Stimulated activated CD4-positive, alpha-beta T cell treated with anti-CD3 and anti-CD28 coated beads, Interleukin-12 subunit alpha, Interleukin-12 subunit beta, amount 100 ng/mL, for 48 hours (primary cell): Measurements from ENCODE around the gene CACNA2D3.

ENCODE experiments used
- DNase-seq, 3 donors: peaks; one replicate each; pipeline ENCODE4 v3.0.0-alpha.2; 2020; ENCODE audit warnings: low read depth in 2 of 3, low spot score in 1 of 3

CACNA2D3 gene

DNA sequence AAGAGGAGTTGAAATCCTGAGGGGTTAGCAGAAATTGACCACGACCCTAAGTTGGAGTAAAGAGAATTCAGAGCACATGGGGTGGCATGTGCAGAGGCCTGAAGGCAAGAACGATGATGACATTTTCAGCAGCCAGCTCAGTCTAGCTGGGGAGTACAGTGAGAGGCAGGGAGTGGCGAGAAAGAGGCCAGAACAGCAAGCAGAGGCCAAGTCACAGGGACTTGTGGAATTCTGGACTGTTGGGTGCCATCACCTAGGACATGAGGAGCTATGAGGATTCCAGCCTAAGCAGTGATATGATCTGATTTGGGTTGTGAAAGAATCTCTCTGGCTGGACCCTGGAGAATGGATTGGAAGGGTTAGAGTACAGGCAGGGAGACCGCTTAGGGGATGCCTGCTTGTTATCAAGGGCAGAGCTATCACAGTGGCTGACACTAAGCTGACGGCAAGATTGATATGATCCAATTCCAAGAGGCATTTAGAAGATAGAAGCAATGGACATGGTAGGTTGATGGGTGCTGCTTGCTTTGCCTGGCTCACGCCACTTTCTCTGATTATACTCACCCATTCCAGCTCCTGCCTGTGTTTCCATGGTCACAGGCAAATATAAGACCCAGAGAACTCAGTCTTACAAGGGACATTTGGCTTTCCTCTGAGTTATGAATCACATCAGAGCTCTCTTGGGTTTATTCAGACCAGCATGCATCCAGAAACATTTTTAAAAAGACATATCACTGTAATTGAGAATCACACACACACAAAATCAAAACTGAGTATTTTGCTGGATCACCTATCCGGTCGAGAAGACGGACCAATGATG, 739.1 kb downstream of the CACNA2D3 start:
- no peak for DNase-seq

GRCh38 chr3:54862526-54862925, 740.2 kb downstream of the CACNA2D3 start:
- DNase-seq, result no peak

DNA sequence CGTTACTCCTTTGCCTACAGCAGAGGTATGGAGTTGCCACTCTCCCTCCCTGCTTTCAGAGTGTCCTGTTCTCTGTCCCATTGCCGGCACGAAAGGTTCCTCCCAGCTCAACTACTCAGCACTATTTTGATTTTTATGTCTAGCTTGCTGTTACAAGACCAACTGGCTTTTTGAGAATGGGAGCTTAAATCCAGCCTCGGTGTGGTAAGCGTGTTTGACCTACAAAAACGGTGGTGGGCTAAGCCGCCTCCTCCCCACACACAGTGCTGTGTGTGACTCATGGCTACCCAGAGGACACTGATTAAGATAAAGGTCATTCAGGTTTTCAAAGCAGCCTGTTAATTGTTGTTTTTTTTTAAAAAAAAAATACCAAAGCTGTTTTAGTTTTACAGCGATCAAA, 741.0 kb downstream of the CACNA2D3 start:
- DNase-seq, result no peak

- DNase-seq, result no peak
Observed at GRCh38 chr3:54863786-54864185, 741.4 kb downstream of the CACNA2D3 start.

DNA sequence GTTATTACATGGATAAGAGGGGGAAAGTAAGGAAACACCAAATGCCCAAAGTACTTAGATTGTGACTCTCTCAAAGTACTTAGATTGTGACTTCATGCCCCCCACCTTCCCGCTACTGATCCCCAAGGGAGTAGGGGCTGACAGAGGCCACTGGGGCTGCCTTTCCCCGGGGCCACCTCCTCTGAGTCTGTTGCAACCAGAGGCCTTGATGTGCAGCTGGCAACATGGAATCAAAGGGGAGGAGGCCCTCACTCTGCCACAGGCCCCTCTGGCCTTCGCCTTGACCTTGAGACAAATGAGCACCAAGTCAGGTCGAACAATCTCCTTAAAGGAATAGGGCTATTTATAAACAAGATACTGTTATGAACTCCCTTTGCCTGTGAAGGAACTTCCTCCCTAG, 743.0 kb downstream of the CACNA2D3 start:
- no peak for DNase-seq

- no peak for DNase-seq
Observed at GRCh38 chr3:54866251-54866650, 743.9 kb downstream of the CACNA2D3 start.

DNA sequence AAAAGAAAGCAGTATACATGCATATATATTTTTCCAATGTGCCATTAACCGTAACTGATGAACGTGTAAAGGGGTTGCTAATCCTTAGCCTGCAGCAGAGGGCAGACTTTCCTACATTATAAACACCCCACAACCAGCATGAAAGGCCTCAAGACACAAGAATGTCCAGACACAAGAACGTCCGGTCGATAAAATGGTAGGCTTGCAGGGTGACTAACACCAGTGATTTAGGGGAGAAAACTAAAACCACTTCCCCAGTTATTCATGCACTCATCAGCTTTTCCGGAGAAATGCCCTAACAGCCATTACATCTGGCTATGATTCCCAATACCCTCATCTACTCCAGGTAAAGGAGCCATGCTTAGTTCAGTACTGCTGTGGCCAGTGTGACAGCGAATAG, 748.1 kb downstream of the CACNA2D3 start:
- no peak for DNase-seq

GRCh38 chr3:54871867-54872266, 749.5 kb downstream of the CACNA2D3 start:
- no peak for DNase-seq

- no peak for DNase-seq
Observed at GRCh38 chr3:54873059-54874010, 751.0 kb downstream of the CACNA2D3 start.

GRCh38 chr3:54874816-54875556, 752.6 kb downstream of the CACNA2D3 start:
- no peak for DNase-seq

- no peak for DNase-seq
Observed at GRCh38 chr3:54875596-54876268, 753.4 kb downstream of the CACNA2D3 start.

GRCh38 chr3:54876694-54877093, 754.3 kb downstream of the CACNA2D3 start:
- no peak for DNase-seq

DNA sequence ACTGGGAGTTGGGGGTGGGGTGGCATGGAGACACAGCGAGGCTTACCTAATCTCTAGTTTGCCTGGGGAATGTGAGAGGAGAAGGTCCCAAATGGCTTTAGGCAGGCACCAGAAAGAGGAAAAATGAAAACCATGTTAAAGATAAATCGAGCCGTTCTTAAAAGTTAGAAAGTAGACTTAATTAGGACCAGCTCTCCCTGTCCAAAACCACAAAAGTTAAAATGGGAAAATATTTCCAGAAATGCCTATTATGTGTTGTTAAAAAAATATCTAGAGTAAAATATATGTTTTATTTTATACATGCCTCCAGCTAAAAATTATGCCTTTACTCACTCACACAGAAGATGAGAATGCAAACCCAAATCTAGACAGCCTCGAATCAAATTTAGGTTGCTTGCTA, 755.4 kb downstream of the CACNA2D3 start:
- DNase-seq, result no peak

DNA sequence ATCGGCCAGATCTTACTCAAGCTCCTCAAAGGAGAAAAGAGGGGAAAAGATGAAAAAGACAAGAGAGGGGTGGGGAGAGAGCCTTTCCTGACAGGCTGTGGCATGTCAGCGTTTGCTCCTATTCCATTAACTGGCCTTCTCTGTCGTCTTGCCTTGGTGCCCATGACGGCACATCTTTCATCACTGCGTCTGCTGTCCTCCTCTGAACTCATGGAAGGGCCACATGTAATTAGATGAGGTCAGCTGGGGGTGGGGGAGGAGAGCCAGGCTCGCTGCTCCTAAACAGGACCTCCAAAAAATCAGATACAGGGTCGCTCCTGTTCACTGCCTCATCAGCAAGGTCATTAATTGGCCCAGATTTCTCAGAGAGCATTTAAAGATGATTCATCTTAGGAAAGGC, 755.8 kb downstream of the CACNA2D3 start:
- no peak for DNase-seq

- no peak for DNase-seq
Observed at GRCh38 chr3:54882129-54882833, 759.9 kb downstream of the CACNA2D3 start.

- no peak for DNase-seq
Observed at GRCh38 chr3:54888162-54888561, 765.8 kb downstream of the CACNA2D3 start.

GRCh38 chr3:54888873-54889272, 766.5 kb downstream of the CACNA2D3 start:
- no peak for DNase-seq

DNA sequence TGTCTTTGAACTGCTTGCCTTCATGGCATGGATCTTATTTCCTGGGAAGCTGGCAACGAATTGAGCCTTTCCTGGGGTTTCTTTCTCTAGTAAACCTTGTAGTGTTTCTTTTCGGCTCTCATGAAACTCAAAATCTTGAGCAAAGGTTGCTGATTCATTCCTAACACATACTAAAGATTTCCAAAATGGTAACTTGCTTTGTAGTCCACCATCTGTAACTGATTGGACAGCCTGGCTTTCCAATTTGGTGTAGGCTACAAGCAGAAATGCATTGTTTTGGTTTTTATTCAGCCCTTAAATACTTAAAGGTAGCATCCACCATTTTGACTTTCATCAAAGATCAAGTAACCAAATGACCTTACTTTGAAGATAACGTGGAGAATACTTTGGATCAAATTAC, 767.4 kb downstream of the CACNA2D3 start:
- DNase-seq, result no peak

DNA sequence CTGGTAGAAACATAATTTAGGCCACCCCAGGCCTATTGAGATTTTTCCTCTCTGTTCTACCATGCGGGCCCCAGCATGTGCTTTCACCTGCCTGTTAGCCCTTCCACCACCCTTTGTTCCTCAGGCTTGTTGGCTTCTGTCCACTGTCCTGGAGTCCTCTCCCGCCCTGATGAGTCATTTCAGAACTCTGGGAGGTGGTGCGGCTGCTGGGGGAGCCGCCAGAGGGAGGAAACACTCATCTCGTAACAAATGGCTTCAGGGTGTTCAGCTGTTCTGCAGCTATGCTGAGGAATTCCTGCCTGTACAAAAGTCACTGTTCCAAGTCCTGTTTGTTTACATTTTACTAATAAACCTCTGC, 769.2 kb downstream of the CACNA2D3 start:
- no peak for DNase-seq

GRCh38 chr3:54892168-54892567, 769.8 kb downstream of the CACNA2D3 start:
- DNase-seq, result no peak
